Neural cell (in vitro differentiated cells): ENCODE data around the gene ADAR. TPM values are rescaled to one million over a fixed set of nuclear protein-coding genes. Genes with fewer than 3 reads are reported as not detected.

ENCODE experiments used
- H2AFZ ChIP-seq: fragments of 200-600, 300-800 bp; sonication (generic), shearing (Covaris generic); 2 replicates; pipeline ENCODE4 v1.6.0; 2014; ENCODE audit warnings: low read depth, mild to moderate bottlenecking, antibody characterized with exemption, low read length, moderate library complexity
- H3F3A ChIP-seq: fragments of 200-600 bp; shearing (Covaris generic); 2 replicates; pipeline ENCODE4 v1.6.1; 2016; ENCODE audit warnings: mild to moderate bottlenecking, moderate library complexity, mixed read lengths, antibody characterized with exemption, low read length; ENCODE audit not compliant: insufficient read depth, poor library complexity, severe bottlenecking
- H3K27ac ChIP-seq: fragments of 200-600, 300-800 bp; sonication (generic), shearing (Covaris generic); 2 replicates; pipeline ENCODE4 v1.5.1; 2014; ENCODE audit warnings: mild to moderate bottlenecking, low read length, moderate library complexity
- H3K27me3 ChIP-seq: fragments of 300-800, 200-600 bp; sonication (generic), shearing (Covaris generic); 2 replicates; pipeline ENCODE4 v1.6.0; 2014; ENCODE audit warnings: mild to moderate bottlenecking, low read depth, low read length, moderate library complexity; ENCODE audit not compliant: insufficient read depth
- H3K36me3 ChIP-seq: fragments of 300-800, 200-600 bp; sonication (generic), shearing (Covaris generic); 2 replicates; pipeline ENCODE4 v1.5.1; 2014; ENCODE audit warnings: mild to moderate bottlenecking, antibody characterized with exemption, low read length, moderate library complexity; ENCODE audit not compliant: insufficient read depth
- H3K4me2 ChIP-seq: fragments of 300-800, 200-600 bp; sonication (generic), shearing (Covaris generic); 2 replicates; pipeline ENCODE4 v1.6.0; 2014; ENCODE audit warnings: mild to moderate bottlenecking, low read length
- H3K4me3 ChIP-seq: fragments of 300-800, 200-600 bp; sonication (generic), shearing (Covaris generic); 2 replicates; pipeline ENCODE4 v1.5.1; 2014; ENCODE audit warnings: mild to moderate bottlenecking, low read length, moderate library complexity
- H3K79me2 ChIP-seq: fragments of 200-600 bp; shearing (Covaris generic); replicated peaks from 2 replicates; pipeline ENCODE4 v1.6.0; 2014; ENCODE audit warnings: mild to moderate bottlenecking, low read length, moderate library complexity; ENCODE audit not compliant: insufficient read depth
- H3K9ac ChIP-seq: fragments of 300-800, 200-600 bp; sonication (generic), shearing (Covaris generic); 2 replicates; pipeline ENCODE4 v1.6.1; 2016; ENCODE audit warnings: mild to moderate bottlenecking, low read length, mixed read lengths
- H3K9me2 ChIP-seq: fragments of 200-600 bp; shearing (Covaris generic); 2 replicates; pipeline ENCODE4 v1.6.1; 2016; ENCODE audit warnings: mild to moderate bottlenecking, low read length, mixed read lengths; ENCODE audit not compliant: insufficient read depth
- H3K9me3 ChIP-seq: fragments of 200-600, 300-800 bp; sonication (generic), shearing (Covaris generic); 2 replicates; pipeline ENCODE4 v1.6.1; 2016; ENCODE audit warnings: mild to moderate bottlenecking, mixed run types, low read length, moderate library complexity, mixed read lengths
- H4K20me1 ChIP-seq: fragments of 200-600 bp; shearing (Covaris generic); 2 replicates; pipeline ENCODE4 v1.6.1; 2016; ENCODE audit warnings: mild to moderate bottlenecking, mixed run types; ENCODE audit not compliant: insufficient read depth
- CTCF ChIP-seq: fragments of 450-650 bp; IDR thresholded peaks from 2 replicates; pipeline ENCODE4 v1.5.1; 2014; ENCODE audit warnings: antibody characterized with exemption, mild to moderate bottlenecking, moderate library complexity; ENCODE audit not compliant: poor library complexity, severe bottlenecking
- EP300 ChIP-seq: fragments of 450-650 bp; conservative IDR thresholded peaks from 2 replicates; pipeline ENCODE4 v1.6.1; 2014; ENCODE audit warnings: antibody characterized with exemption, mild to moderate bottlenecking, moderate library complexity; ENCODE audit not compliant: poor library complexity, severe bottlenecking
- EZH2 ChIP-seq: fragments of 200-600, 300-800 bp; shearing (Covaris generic), sonication (generic); IDR thresholded peaks from 2 replicates; pipeline ENCODE4 v1.6.1; 2014; ENCODE audit warnings: antibody characterized with exemption, low read length, borderline replicate concordance, mild to moderate bottlenecking; ENCODE audit not compliant: insufficient read depth, poor library complexity, severe bottlenecking
- MXI1 ChIP-seq: fragments of 450-650 bp; conservative IDR thresholded peaks from 2 replicates; pipeline ENCODE4 v1.6.1; 2014; ENCODE audit warnings: antibody characterized with exemption, mild to moderate bottlenecking; ENCODE audit not compliant: poor library complexity, severe bottlenecking
- POLR2AphosphoS5 ChIP-seq: IDR thresholded peaks from 2 replicates; pipeline ENCODE4 v1.6.1; 2012
- RAD21 ChIP-seq: fragments of 450-650 bp; conservative IDR thresholded peaks from 2 replicates; pipeline ENCODE4 v1.6.1; 2014; ENCODE audit warnings: antibody characterized with exemption, mild to moderate bottlenecking, moderate library complexity
- REST ChIP-seq: IDR thresholded peaks from 2 replicates; pipeline ENCODE4 v1.6.1; 2012; ENCODE audit warnings: borderline replicate concordance
- SMC3 ChIP-seq: fragments of 450-650 bp; conservative IDR thresholded peaks from 2 replicates; pipeline ENCODE4 v1.6.1; 2014; ENCODE audit warnings: antibody characterized with exemption, mild to moderate bottlenecking, moderate library complexity; ENCODE audit not compliant: poor library complexity
- TAF1 ChIP-seq: IDR thresholded peaks from 2 replicates; pipeline ENCODE4 v1.6.1; 2012; ENCODE audit warnings: low read depth
- polyA plus RNA-seq: library from polyadenylated mRNA; depleted of rRNA; stranded (reverse); fragments of >200 nt; gene quantifications from 2 replicates; pipeline ENCODE4 v1.2.3, GENCODE V29; 2014

Gene ADAR
- polyA plus RNA-seq, 1 donor from 2014 or later, result 51.4 TPM

GRCh38 chr1:154623358-154623757 is 15.4 kb upstream of the ADAR start:
- no peaks in the 10 kb centered on the region for H3K27me3 ChIP-seq
- no peak for TF ChIP-seq REST
- no peak for TF ChIP-seq RAD21
- no peak for TF ChIP-seq MXI1
- no peak for TF ChIP-seq CTCF
- TF ChIP-seq TAF1, result no peak
- TF ChIP-seq EP300, result no peak
- TF ChIP-seq SMC3, result no peak
- no peak for TF ChIP-seq EZH2
- TF ChIP-seq POLR2AphosphoS5, result no peak
- H3F3A ChIP-seq, result peaks cover 3% of the 10 kb centered on the region
- H3K9me2 ChIP-seq, result no peaks in the 10 kb centered on the region
- no peak overlapping the region for H3K27ac ChIP-seq
- H3K36me3 ChIP-seq, result no peaks in the 10 kb centered on the region
- H4K20me1 ChIP-seq, result no peaks in the 10 kb centered on the region
- H3K9me3 ChIP-seq, result no peaks in the 10 kb centered on the region
- peaks cover 69% of the 10 kb centered on the region for H3K79me2 ChIP-seq
- H2AFZ ChIP-seq, result no peak overlapping the region
- no peak overlapping the region for H3K4me3 ChIP-seq
- no peak overlapping the region for H3K9ac ChIP-seq
- no peak overlapping the region for H3K4me2 ChIP-seq

GRCh38 chr1:154622503-154623039 is 14.6 kb upstream of the ADAR start:
- no peak overlapping the region for H2AFZ ChIP-seq
- no peak for TF ChIP-seq RAD21
- TF ChIP-seq POLR2AphosphoS5, result no peak
- H3K27me3 ChIP-seq, result no peaks in the 10 kb centered on the region
- no peaks in the 10 kb centered on the region for H4K20me1 ChIP-seq
- H3K36me3 ChIP-seq, result no peaks in the 10 kb centered on the region
- H3K9me3 ChIP-seq, result no peaks in the 10 kb centered on the region
- peaks cover 3% of the 10 kb centered on the region for H3F3A ChIP-seq
- no peak overlapping the region for H3K4me2 ChIP-seq
- no peaks in the 10 kb centered on the region for H3K9me2 ChIP-seq
- H3K9ac ChIP-seq, result no peak overlapping the region
- H3K4me3 ChIP-seq, result no peak overlapping the region
- H3K27ac ChIP-seq, result no peak overlapping the region
- peaks cover 74% of the 10 kb centered on the region for H3K79me2 ChIP-seq

- no peak overlapping the region for H3K27ac ChIP-seq
- H3K9me3 ChIP-seq, result no peaks in the 10 kb centered on the region
- H3K79me2 ChIP-seq, result peaks cover 73% of the 10 kb centered on the region
- H3K4me2 ChIP-seq, result no peak overlapping the region
- H2AFZ ChIP-seq, result no peak overlapping the region
- no peaks in the 10 kb centered on the region for H3K9me2 ChIP-seq
- no peaks in the 10 kb centered on the region for H3F3A ChIP-seq
- TF ChIP-seq MXI1, result no peak
- H4K20me1 ChIP-seq, result no peaks in the 10 kb centered on the region
- H3K27me3 ChIP-seq, result no peaks in the 10 kb centered on the region
- H3K4me3 ChIP-seq, result no peak overlapping the region
- H3K36me3 ChIP-seq, result no peaks in the 10 kb centered on the region
- no peak overlapping the region for H3K9ac ChIP-seq
Observed at GRCh38 chr1:154621875-154622274, 13.9 kb upstream of the ADAR start.
